Measurements from ENCODE around the gene TVP23A.
"Not testable (repeated sequence)": the region's sequence is repeated elsewhere in the genome, so short reads cannot be mapped to it uniquely, and the experiment has no call there.

Gene TVP23A

DNA sequence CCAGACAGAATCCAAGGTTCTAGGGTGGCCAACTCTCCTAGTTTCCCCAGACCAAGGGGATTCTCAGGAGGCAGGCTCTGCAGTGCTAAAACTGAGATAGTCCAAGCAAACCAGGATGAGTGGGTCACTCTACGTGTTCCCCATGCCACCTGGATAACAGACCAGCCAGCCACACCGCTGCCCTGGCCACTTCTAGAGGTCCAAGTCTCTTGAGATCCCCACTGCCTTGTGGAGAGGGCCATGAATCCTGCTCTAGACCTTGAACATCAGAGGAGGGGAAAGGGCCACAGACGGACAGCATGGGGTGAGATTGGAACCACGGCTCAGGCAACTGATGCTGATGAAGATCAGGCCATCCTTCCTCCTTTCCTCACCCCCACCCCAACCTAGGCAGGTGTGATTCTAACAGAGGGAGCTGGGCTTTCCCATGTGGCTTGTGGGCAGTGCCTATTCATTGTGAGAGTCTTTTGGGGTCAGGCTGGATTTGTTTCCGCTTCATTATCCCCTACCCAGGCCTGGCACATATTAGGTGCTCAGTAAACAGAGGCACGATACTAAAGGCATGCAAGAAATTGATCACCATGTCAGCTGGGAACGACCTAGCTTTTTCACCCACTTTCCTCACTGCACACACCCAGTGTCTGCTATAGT is 16.8 kb upstream of the TVP23A start:
- DNase-seq, result no peak

DNA sequence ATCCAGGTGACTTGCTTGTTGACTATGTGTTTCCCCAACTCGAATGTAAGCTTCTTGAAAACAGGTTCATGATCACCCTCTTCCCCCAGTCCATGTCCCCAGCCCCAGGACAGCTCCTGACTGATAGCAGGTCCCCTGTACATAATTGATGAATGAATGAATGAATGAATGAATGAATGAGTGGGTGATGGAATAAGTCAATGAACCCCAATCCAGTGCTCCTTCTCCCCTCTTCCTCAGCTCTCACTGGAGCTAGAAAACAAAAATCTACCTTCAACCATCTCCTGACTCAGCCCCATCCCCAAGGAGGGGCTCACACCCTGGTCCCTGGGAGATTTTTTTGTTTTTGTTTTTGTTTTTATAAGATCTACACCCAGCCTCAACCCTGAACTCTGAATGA is 16.2 kb upstream of the TVP23A start:
- no peak for DNase-seq

DNA sequence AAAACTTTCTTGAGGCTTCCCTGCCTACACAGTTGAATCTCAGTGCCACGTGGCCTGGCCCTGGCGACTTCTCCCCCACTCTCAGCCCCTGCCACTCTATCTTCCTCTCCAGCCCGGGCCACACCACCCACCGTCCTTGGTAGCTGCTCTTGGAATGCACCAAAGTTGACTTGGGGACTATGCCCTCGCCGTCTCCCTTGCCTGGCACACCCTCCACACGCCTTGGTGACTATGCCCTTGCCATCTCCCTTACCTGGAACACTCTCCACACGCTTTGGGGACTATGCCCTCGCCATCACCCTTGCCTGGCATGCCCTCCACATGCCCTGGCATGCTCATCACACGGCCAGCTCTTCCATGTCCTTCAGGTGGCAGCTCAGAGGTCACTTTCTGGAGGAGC is 15.5 kb upstream of the TVP23A start:
- DNase-seq, result no peak

DNA sequence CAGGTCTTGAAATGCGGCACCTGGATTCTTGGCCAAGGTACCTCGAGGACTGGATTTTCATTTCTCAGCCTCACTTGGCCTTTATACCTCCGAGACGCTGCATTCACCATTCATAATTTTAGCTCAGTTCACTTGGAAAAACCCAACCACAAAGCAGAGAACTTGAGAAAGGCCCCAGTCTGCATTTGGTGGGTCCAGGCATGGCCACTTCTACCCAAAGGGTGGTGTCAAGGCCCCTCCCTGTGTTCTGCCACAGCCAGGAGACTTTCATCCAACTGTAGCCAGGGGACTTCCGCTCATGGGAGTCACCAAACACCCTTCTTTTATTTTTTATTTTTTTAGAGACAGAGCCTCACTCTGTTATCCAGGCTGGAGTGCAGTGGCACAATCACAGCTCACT is 14.7 kb upstream of the TVP23A start:
- no peak for DNase-seq

DNA sequence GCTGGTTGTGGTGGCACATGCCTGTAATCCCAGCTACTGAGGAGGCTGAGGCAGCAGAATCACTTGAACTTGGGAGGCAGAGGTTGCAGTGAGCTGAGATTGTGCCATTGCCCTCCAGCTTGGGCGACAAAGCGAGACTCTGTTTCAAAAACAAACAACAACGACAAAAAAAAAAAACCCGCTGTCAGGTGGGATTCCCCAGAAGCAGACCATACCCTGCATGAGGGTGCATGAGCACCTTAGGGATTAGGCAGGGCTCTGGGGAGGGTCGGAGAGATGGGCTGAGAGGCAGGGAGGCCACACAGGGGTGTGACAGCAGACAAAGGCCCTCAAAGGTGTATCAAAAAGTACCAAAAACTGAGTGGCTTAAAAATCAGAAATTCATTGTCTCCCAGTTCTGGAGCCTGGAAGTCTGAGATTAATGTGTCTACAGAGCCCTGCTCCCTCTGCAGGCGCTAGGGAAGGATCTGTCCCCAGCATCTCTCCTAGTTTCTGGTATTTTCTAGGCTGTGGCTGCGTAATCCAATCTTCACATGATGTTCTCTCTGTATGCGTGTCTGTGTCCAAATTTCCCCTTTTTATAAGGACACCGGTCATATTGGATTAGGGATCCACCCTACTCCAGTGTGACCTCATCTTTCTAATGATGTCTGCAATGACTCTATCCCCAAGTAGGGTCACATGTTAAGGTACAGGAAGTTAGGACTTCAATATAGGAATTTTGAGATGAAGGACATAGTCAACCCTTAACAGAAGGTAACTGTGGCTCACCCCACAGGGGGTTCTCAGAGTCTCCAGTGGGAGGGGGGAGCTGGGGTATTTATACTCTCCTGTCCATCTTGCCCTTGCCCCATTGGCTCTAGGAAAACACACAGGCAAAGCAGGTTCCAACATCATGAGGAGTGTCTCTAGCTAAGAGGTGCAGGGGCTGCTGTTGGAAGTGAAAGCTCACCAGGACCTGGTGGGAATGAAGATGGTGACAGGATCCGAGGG is 13.6 kb upstream of the TVP23A start:
- DNase-seq, result no peak

DNA sequence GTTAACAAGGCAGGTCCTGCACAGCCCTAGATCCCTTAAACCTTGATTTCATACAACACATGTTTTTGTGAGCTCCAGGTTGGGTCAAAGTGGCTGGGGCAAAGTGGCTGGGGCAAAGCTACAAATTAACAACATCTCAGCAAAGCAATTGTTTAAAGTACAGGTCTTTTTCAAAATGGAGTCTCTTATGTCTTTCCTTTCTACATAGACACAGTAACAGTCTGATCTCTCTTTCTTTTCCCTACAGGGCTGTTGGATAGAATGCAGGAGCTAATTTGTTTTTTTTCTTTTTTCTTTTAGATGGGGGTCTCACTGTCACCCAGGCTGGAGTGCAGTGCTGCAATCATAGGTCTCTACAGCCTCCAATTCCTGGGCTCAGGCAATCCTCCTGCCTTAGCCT is 11.6 kb upstream of the TVP23A start:
- DNase-seq, result not testable (repeated sequence)

DNA sequence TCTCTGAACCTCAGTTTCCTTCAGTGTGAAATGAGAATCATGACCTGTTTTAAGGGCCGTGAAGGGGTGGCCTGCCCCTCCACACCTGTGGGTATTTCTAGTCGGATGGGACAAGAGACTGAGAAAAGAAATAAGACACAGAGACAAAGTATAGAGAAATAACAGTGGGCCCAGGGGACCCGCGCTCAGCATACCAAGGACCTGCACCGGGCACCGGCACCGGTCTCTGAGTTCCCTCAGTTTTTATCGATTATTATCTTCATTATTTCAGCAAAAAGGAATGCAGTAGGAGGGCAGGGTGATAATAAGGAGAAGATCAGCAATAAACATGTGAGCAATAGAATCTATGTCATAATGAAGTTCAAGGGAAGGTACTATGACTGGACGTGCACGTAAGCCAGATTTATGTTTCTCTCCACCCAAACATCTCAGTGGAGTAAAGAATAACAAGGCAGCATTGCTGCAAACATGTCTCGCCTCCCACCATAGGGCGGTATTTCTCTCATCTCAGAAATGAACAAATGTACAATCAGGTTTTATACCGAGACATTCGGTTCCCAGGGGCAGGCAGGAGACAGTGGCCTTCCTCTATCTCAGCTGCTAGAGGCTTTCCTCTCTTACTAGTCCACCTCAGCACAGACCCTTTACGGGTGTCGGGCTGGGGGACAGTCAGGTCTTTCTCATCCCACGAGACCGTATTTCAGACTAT is 10.9 kb upstream of the TVP23A start:
- DNase-seq, result not testable (repeated sequence)

DNA sequence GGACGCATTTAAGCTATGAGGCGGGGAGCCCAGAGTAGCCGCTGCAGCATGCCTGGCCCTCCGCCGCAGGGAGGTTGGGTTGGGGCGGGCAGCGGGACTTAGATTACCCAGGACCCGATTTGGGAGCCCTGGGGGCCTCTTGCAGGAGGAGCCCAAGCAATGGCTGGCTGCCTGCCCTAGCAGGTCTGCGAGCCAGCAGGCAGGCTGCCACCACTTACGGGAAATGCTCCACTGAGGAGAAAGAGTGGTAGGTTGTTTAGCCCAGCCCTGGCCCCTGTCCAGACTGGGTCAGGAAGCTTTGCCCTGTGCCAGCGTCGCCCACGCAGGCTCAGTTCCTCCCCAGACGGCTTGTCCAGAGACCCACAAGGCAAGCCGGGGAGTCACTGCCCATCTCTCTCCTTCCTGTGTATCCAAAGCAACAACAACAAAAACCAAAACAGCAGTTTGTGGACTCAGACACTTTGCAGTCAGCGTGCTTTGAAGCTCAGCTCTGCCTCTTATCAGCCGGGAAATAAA is 10.3 kb upstream of the TVP23A start:
- DNase-seq, result no peak

DNA sequence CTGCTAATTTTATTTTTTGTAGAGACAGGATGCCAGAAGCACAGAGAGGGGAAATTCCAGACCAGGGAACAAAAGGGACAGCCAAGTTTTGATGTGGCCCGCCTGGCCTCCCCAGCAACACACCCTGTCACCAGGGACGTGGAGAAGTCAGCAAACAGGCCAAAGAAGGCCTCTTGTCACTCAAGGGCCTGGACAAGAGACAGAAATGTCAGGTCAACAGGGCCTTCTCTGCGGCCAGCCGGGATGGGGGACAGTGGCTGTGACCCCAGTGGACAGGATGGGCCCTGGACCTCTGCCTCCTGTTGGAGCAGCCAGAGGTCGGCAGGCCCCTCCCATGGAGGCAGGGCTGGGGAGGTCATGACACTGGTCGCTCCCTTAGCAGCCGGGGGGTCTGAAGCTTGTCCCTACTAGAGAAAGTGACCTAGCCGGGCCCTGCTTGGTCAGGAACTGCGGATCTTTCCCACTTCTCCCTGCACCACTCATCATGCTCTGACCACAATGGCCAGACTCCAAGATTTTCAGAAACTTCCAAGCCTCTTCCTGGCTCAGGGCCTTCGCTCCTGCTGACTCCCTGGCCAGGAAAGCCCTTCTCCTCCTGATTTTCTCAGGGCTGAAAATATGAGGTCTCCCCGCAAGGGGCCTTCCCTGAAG is 9.2 kb upstream of the TVP23A start:
- no peak for DNase-seq

DNA sequence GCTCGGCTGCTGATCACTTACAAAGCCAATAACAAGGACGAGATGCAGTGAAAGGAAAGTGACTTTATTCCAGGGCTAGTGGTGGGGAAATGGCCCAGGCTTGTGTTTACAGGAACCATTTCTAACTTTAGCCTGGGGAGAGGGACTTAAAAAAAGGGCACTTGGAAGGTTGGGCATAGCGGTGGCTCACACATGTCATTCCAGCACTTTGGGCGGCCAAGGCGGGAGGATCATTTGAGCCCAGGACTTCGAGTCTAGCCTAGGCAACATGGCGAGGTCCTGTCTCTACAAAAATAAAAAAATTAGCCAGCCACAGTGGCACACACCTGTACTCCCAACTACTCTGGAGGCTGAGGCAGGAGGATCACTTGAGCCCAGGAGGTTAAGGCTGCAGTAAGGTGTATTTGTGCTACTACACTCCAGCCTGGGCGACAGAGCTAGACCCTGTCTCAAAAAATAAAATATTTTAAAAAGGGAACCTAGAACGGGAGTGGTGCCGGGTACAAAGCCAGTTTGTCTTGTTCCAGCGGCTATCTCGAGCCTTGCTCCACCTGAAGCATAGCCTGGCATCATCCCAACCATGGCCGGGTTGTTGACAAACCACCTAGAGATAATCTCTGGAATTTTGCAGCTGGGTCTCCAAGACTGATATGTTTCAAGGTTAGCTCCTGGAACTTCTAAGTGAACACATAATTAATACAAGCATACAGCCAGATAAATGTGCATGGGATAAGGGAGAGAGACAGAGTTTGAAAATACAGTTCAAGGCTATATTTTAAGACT is 5.7 kb upstream of the TVP23A start:
- DNase-seq, result no peak

DNA sequence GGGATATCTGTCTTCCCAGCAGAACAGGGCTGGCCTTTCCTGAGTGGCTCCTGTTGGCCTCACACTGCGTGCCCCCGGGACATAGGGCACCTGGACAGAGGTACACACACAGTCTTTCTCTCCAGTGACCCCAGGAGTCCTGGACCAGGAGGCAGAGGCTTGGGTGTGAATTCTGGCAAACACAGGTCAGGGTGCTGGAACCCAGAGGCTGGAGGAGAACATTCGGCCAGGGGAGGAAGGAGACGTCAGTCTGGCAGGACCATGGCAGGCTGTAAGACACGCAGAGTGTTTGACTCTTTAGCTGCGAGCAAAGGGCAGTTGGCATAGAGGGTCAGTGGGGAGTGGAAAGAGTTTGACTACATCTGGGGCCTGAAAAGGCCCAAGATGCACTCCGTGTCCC is 4.1 kb upstream of the TVP23A start:
- DNase-seq, result no peak

DNA sequence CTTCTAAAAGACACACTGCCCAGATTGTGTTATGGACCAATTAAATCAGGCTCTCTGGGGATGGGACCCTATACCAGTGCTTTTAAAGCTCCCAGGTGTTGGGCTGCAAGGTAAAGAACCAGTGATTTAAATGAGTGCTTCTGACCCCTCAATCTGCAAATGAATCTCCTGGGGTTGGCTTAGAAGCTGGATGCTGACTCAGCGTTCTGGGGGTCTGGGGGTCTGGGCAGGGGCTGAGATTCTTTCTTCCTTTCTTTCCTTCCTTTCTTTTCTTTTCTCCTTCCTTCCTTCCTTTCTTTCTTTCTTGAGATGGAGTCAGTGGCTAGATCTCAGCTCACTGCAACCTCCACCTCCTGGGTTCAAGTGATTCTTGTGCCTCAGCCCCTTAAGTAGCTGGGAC is 2.0 kb upstream of the TVP23A start:
- no peak for DNase-seq

DNA sequence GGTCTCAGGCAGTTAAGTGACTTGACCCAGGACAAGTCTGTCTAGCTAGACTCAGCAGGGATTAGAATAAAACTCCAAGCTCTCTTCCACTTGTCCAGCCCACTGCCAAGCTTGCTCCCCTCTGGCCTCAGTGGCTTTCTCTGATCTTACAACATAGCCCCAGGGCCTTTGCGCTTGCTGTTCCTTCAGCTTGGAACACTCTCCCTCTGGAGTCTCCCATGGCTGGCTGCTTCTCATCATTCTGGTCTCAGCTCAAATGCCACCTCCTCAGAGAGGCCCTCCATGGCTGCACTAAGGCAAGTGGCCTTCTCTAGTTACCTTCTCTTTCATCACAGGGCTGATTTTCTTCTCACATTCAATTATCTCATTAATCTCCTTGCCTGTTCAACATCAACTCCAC is 1.1 kb downstream of the TVP23A start:
- DNase-seq, result no peak

DNA sequence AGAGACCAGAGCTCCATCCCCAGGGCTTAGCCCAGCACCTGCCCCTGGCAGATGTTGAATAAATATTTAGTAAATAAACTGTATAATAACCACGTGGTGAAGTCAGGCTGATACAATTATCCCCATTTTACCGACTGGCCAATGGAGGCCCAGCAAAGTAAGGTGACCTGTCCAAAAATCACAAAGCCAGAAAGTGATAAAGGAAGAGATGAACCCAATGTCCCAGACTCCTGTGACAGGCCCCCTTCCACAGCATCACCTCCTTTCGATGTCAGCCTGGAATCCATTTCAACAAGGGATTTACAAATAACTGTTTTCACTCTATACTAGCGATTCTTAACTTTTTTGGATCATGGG is 5.5 kb downstream of the TVP23A start:
- DNase-seq, result no peak

DNA sequence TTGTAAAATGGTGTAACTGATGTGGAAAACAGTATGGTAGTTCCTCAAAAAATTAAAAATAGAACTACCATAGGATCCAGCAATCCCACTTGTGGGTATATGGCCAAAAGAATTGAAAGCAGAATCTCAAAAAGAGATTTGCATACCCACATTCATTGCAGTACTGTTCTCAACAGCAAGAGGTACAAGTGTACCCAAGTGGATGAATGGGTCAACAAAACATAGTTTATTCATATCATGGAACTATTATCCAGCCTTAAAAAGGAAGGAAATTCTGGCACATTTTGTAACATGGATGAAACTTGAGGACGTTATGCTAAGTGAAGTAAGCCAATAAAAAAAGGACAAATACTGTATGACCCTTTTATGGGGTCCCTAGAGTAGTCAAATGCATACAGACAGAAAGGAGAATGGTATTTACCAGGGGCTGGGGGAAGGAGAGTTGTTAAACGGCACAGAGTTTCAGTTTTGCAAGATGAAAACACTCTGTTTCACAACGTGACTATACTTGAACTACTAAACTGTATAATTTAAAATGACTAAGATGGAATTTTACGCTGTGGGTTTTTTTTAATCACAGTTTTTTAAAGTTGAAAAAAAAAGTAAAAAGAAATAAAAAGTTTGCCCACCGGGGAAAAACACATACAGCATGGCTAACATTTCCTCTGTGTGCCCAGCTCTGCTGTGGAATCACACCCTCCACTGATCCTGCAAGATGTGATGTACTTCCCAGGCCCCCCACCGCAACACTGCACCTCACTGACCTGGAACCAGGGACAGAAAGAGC is 6.1 kb downstream of the TVP23A start:
- DNase-seq, result no peak

DNA sequence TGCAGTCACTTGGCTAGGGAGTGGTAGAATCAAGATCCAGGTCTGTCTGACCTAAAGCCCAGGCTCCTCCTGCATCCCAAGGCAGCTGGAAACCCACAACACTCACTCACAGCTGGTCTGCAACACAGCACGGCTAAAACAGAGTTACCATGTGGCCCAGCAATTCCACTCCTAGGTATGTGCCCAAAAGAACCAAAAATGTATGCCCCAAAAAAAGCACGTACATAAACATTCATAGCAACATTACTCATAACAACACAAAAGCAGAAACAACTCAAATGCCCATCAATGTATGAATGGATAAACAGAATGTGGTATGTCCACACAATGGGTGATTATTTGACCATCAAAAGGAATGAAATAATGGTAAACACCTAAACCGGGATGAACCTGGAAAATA is 8.9 kb downstream of the TVP23A start:
- no peak for DNase-seq

DNA sequence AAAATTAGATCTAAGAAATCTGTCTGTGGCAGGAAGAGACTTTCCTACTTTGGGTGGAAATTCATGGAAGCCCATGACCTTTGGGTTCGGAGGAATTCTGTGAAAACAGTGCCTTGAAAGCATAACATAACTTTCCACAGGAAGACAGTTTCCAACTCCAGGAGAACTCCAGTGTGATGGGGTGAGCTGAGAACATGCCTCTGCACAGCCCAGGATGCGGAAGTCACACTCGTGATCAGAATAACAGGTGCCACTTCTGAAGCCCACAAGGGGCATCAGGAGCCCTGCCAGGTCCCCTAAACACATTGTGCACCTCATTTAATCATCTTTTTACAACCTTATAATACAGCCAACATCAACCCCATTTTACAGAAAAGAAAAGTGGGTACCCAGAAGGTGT is 9.7 kb downstream of the TVP23A start:
- no peak for DNase-seq

DNA sequence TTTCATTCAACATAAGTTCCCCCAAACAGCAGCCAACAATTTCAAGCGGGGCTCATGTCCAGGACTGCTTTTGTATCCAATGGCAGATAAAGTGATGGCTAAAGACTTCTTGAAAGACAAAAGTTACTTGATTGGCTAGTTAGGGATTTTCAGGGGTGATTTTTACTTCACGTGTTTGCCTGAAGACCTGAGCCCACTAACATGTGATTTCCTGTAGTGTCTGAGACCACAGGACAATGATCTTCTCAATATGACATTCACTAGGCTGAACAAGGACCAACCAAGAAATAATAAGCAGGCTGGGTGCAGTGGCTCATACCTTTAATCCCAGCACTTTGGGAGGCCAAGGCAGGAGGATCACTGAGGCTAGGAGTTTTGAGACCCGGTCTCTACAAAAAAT is 10.4 kb downstream of the TVP23A start:
- no peak for DNase-seq

DNA sequence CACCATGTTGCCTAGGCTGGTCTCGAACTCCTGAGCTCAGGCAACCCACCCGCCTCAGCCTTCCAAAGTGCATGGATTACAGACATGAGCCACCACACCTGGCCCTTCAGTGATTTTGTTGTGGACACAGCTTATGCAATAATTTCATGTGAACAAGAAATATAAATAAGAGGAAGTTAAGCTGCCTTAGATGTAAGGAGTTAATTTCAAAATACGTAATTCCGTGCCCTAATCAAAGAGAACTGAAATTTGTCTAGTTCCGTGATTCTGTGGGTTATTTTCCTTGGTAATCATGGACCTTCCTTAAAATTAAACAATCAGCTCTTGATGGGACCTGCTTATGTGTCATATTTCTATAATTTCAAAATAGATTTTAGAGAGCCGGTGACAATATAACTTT is 11.9 kb downstream of the TVP23A start:
- DNase-seq, result no peak

DNA sequence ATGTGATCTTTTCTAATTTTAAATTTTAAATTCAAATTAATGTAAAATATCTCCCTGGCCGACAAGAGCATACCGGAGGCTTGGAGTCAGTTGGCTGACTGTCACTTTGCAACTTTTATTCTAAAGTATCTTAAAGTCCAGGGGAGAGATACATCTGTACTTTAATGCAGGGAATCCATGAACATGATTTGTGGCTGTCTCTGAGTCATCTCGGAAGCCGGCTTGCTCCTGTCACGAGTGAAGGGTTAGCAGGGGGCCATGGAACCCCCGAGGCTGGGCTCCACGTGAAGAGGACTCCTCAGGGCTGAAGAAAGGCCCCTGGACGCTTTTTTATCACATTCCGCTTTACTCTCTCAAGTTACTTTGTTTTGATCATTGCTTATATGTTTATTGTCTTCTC is 13.3 kb downstream of the TVP23A start:
- DNase-seq, result no peak

DNA sequence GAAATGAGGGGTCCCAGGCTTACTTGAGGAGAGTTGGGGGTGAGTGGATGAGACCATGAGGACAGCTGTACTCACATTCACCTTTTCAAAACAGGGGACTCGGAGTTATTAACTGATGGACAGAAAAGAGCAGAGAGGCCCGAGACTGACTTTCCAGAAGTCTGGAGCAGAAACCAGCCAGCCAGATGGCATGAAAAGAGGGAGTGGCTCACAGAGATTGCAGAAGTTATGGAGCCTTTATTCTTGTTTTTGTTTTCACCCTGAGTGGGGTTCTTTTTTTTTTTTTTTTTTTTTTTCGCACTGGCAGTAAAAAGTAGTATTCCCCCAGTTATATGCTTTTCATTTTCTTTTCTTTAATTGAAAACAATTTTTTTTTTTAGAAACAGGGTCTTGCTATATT is 18.9 kb downstream of the TVP23A start:
- no peak for DNase-seq

Measured in activated gamma-delta T cell treated with Interleukin-2 at 50 U/mL for 16 hours (primary cell).